Stimulated activated CD4-positive, alpha-beta T cell treated with anti-CD3 and anti-CD28 coated beads, Interleukin-4, amount 100 ng/mL, for 24 hours (primary cell): Measurements from ENCODE around the gene PHKG2.

Experiments
- DNase-seq: peaks from one replicate; pipeline ENCODE4 v3.0.0-alpha.2; 2020

Gene PHKG2

GRCh38 chr16:30758988-30759491 is 10.8 kb downstream of the PHKG2 start:
- DNase-seq: no peak

- no peak for DNase-seq
Measured at GRCh38 chr16:30760001-30760559, 11.9 kb downstream of the PHKG2 start.

GRCh38 chr16:30760577-30761426 is 12.6 kb downstream of the PHKG2 start:
- no peak for DNase-seq

GRCh38 chr16:30761427-30761927 is 13.3 kb downstream of the PHKG2 start:
- peak; percentile 56 for DNase-seq

- peak; percentile 93 for DNase-seq
Measured at GRCh38 chr16:30761928-30762902, 14.0 kb downstream of the PHKG2 start, which contains the start of the genes CFAP119 and RNF40. Gene CFAP119 (minus strand): TSS chr16:30762062. CDS start chr16:30761748, 314 bp downstream. Gene RNF40 (plus strand): TSS chr16:30762322. CDS start chr16:30762546, 224 bp downstream.

GRCh38 chr16:30762991-30763725 is 14.9 kb downstream of the PHKG2 start:
- no peak for DNase-seq

- DNase-seq: no peak
Measured at GRCh38 chr16:30764086-30764485, 15.9 kb downstream of the PHKG2 start.

- DNase-seq: no peak
Measured at GRCh38 chr16:30764816-30765465, 16.7 kb downstream of the PHKG2 start.

GRCh38 chr16:30766206-30766932 is 18.1 kb downstream of the PHKG2 start:
- no peak for DNase-seq

GRCh38 chr16:30766933-30767284 is 18.7 kb downstream of the PHKG2 start:
- DNase-seq: no peak

- no peak for DNase-seq
Measured at GRCh38 chr16:30767767-30768465, 19.7 kb downstream of the PHKG2 start.

GRCh38 chr16:30768583-30769181 is 20.5 kb downstream of the PHKG2 start:
- no peak for DNase-seq

GRCh38 chr16:30769379-30770089 is 21.3 kb downstream of the PHKG2 start:
- DNase-seq: no peak

GRCh38 chr16:30771726-30772125 is 23.5 kb downstream of the PHKG2 start:
- DNase-seq: no peak

GRCh38 chr16:30773826-30774225 is 25.6 kb downstream of the PHKG2 start:
- no peak for DNase-seq

GRCh38 chr16:30774367-30775130 is 26.3 kb downstream of the PHKG2 start:
- no peak for DNase-seq

- DNase-seq: no peak
Measured at GRCh38 chr16:30775131-30775391, 26.8 kb downstream of the PHKG2 start.

- peak; percentile 75 for DNase-seq
Measured at GRCh38 chr16:30775392-30776188, 27.4 kb downstream of the PHKG2 start.
